ENCODE data around the gene KCNA2. TPM values are rescaled to one million over a fixed set of nuclear protein-coding genes. Genes with fewer than 3 reads are reported as not detected.

KCNA2 gene
- polyA plus RNA-seq, 1 donor (not counting 4 experiments of a cell fraction or from before 2014, with no cell fraction given) = 0.03 TPM

DNA sequence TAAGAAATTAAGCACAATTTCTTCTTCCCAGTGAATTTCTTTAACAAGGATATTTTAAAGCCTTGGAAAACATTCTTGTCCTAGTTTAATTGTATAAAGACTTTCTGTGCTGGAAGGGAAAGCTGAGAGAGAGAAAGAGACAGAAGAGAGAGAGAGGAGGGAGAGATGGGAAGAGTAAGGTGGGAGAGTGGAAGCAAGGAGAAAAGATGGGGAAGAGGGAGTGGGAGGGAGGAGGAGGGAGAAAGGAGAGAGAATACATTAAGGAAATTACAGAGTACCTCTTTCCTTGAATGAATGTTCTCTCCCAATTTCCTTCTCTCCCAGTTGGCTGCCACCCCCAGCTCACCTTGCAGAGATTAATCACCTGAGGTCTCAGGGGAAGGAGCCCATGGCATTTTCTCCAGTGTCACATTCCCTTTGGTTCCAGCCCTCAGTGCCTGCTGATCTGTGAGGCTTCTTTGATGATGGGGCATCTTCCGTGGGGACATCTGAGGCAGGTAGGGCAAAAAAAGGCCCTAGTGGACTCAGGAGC, 54.8 kb downstream of the KCNA2 start:
- no peaks in the 10 kb centered on the region for H3K9me1 ChIP-seq (ENCODE audit: control insufficient read depth, extremely low read depth, insufficient read depth, low read length)
- H3K36me3 ChIP-seq (ENCODE audit: control insufficient read depth in 2 of 2, extremely low read depth in 1 of 2, insufficient read depth in 2 of 2, low read length in 2 of 2) = no peaks in the 10 kb centered on the region
- H3K79me2 ChIP-seq (ENCODE audit: control insufficient read depth, insufficient read depth, low read length) = no peaks in the 10 kb centered on the region
- H3K27ac ChIP-seq (ENCODE audit: control insufficient read depth, insufficient read depth, low read length) = no peak overlapping the region
- DNase-seq (ENCODE audit: low read depth, low spot score) (no peak), FAIRE-seq (no peak)
- no peak overlapping the region for H2AFZ ChIP-seq (ENCODE audit: control insufficient read depth, low read length)
- no peak overlapping the region for H3K4me2 ChIP-seq (ENCODE audit: control insufficient read depth, extremely low read depth, insufficient read depth, low read depth, low read length)
- dilution Hi-C loops (cut with MboI; ENCODE audit: extremely low pct_ligation_motif_present, low sequenced_read_pairs) = no loop called here
- no peak for TF ChIP-seq EZH2 (IDR thresholded peaks at IDR 0.05; ENCODE audit: low read length)
- TF ChIP-seq, protein P1, sequence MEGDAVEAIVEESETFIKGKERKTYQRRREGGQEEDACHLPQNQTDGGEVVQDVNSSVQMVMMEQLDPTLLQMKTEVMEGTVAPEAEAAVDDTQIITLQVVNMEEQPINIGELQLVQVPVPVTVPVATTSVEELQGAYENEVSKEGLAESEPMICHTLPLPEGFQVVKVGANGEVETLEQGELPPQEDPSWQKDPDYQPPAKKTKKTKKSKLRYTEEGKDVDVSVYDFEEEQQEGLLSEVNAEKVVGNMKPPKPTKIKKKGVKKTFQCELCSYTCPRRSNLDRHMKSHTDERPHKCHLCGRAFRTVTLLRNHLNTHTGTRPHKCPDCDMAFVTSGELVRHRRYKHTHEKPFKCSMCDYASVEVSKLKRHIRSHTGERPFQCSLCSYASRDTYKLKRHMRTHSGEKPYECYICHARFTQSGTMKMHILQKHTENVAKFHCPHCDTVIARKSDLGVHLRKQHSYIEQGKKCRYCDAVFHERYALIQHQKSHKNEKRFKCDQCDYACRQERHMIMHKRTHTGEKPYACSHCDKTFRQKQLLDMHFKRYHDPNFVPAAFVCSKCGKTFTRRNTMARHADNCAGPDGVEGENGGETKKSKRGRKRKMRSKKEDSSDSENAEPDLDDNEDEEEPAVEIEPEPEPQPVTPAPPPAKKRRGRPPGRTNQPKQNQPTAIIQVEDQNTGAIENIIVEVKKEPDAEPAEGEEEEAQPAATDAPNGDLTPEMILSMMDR (optimal IDR thresholded peaks at IDR 0.05 in 1 of 3, IDR thresholded peaks at IDR 0.05 in 1 of 3, conservative IDR thresholded peaks at IDR 0.05 in 1 of 3; ENCODE audit: extremely low read depth in 1 of 3, insufficient read depth in 2 of 3, low read length in 3 of 3) = no peak
- H3K9ac ChIP-seq (ENCODE audit: control insufficient read depth, extremely low read depth, insufficient read depth, low read length) = no peak overlapping the region
- H3K4me3 ChIP-seq (ENCODE audit: control insufficient read depth in 2 of 3, extremely low read depth in 1 of 3, insufficient read depth in 2 of 3, low read depth in 1 of 3, low read length in 3 of 3) = no peak overlapping the region
- H3K9me3 ChIP-seq (ENCODE audit: control insufficient read depth, low read depth, low read length) = no peaks in the 10 kb centered on the region
- no peaks in the 10 kb centered on the region for H4K20me1 ChIP-seq (ENCODE audit: control insufficient read depth, extremely low read depth, insufficient read depth, low read length)
- peaks cover 19% of the 10 kb centered on the region for H3K27me3 ChIP-seq (ENCODE audit: control insufficient read depth, extremely low read depth, insufficient read depth, low read length)
- H3K4me1 ChIP-seq (ENCODE audit: control insufficient read depth, extremely low read depth, insufficient read depth, low read length) = no peaks in the 10 kb centered on the region

DNA sequence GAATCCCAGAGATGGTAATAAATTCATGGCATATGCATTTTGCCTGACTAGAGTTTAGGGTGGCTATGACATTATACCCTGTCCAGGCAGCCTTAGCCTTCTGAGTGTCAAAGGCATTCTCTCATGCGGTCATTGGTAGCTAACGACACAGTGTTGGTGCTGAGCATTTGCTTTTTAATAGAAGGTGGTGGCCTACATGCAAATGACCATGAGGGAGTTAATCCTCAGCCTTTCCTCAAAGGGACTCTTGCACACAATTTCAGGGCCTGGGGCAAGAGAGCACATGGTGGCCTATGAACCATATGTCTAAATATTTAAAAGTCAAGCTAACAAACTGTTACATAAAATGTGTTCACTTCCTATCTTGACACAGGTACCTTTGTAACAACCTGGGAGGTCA, 56.3 kb downstream of the KCNA2 start:
- H3K79me2 ChIP-seq (ENCODE audit: control insufficient read depth, insufficient read depth, low read length) = no peaks in the 10 kb centered on the region
- no peak overlapping the region for H3K27ac ChIP-seq (ENCODE audit: control insufficient read depth, insufficient read depth, low read length)
- H3K9me1 ChIP-seq (ENCODE audit: control insufficient read depth, extremely low read depth, insufficient read depth, low read length) = no peaks in the 10 kb centered on the region
- H3K36me3 ChIP-seq (ENCODE audit: control insufficient read depth in 2 of 2, extremely low read depth in 1 of 2, insufficient read depth in 2 of 2, low read length in 2 of 2) = no peaks in the 10 kb centered on the region
- H3K9ac ChIP-seq (ENCODE audit: control insufficient read depth, extremely low read depth, insufficient read depth, low read length) = no peak overlapping the region
- FAIRE-seq = no peak
- H2AFZ ChIP-seq (ENCODE audit: control insufficient read depth, low read length) = no peak overlapping the region
- no peaks in the 10 kb centered on the region for H3K4me1 ChIP-seq (ENCODE audit: control insufficient read depth, extremely low read depth, insufficient read depth, low read length)
- H3K4me3 ChIP-seq (ENCODE audit: control insufficient read depth in 2 of 3, extremely low read depth in 1 of 3, insufficient read depth in 2 of 3, low read depth in 1 of 3, low read length in 3 of 3) = no peak overlapping the region
- no peaks in the 10 kb centered on the region for H3K9me3 ChIP-seq (ENCODE audit: control insufficient read depth, low read depth, low read length)
- DNase-seq (ENCODE audit: low read depth, low spot score) = no peak
- dilution Hi-C loops (cut with MboI; ENCODE audit: extremely low pct_ligation_motif_present, low sequenced_read_pairs) = no loop called here
- TF ChIP-seq, protein P1 (optimal IDR thresholded peaks at IDR 0.05 in 1 of 3, IDR thresholded peaks at IDR 0.05 in 1 of 3, conservative IDR thresholded peaks at IDR 0.05 in 1 of 3; ENCODE audit: extremely low read depth in 1 of 3, insufficient read depth in 2 of 3, low read length in 3 of 3) = no peak
- no peak for TF ChIP-seq EZH2 (IDR thresholded peaks at IDR 0.05; ENCODE audit: low read length)
- H3K4me2 ChIP-seq (ENCODE audit: control insufficient read depth, extremely low read depth, insufficient read depth, low read depth, low read length) = no peak overlapping the region
- H4K20me1 ChIP-seq (ENCODE audit: control insufficient read depth, extremely low read depth, insufficient read depth, low read length) = no peaks in the 10 kb centered on the region
- H3K27me3 ChIP-seq (ENCODE audit: control insufficient read depth, extremely low read depth, insufficient read depth, low read length) = peaks cover 4% of the 10 kb centered on the region

Data from keratinocyte (primary cell).